HL-60 (cell line): ENCODE measurements around the gene NDUFB5.

ENCODE experiments used
- DNase-seq, 2 experiments: peaks; one replicate each; pipeline ENCODE4 v3.0.0-alpha.2; 2010 to 2020; ENCODE audit warnings: low read depth in 1 of 2, low spot score in 1 of 2
- H3K27ac ChIP-seq: fragments of 250-450 bp; sonication (Bioruptor Pico); replicated peaks from 2 replicates; pipeline ENCODE4 v1.5.1; 2020; ENCODE audit warnings: mild to moderate bottlenecking, moderate library complexity
- H3K27me3 ChIP-seq: fragments of 250-450 bp; sonication (Bioruptor Pico); 2 replicates; pipeline ENCODE4 v1.5.1; 2021; ENCODE audit warnings: mild to moderate bottlenecking, moderate library complexity; ENCODE audit not compliant: insufficient read depth, poor library complexity, severe bottlenecking
- H3K4me3 ChIP-seq: replicated peaks from 2 replicates; pipeline ENCODE4 v1.5.1; 2011; ENCODE audit warnings: mild to moderate bottlenecking, control low read depth, low read length; ENCODE audit not compliant: insufficient read depth
- CTCF ChIP-seq: IDR thresholded peaks from one replicate; pipeline ENCODE4 v1.5.1; 2011; ENCODE audit warnings: low read length, control low read depth, inconsistent platforms; ENCODE audit not compliant: insufficient read depth
- GABPA ChIP-seq: IDR thresholded peaks from 2 replicates; pipeline ENCODE4 v1.6.1; 2012; ENCODE audit warnings: low read depth
- POLR2AphosphoS5 ChIP-seq: IDR thresholded peaks from 2 replicates; pipeline ENCODE4 v1.6.1; 2012; ENCODE audit warnings: low read depth
- REST ChIP-seq: IDR thresholded peaks from 2 replicates; pipeline ENCODE4 v1.6.1; 2012; ENCODE audit warnings: low read depth; ENCODE audit not compliant: insufficient replicate concordance
- SPI1 ChIP-seq: IDR thresholded peaks from 2 replicates; pipeline ENCODE4 v1.6.1; 2012; ENCODE audit warnings: low read depth, mild to moderate bottlenecking, borderline replicate concordance

Gene NDUFB5

GRCh38 chr3:179606534-179607085 is 2.0 kb downstream of the NDUFB5 start:
- H3K27ac ChIP-seq: no peak overlapping the region
- TF ChIP-seq SPI1 (peak; percentile 85), POLR2AphosphoS5 (no peak)
- H3K4me3 ChIP-seq: no peak overlapping the region
- DNase-seq: no peak
- no peaks in the 10 kb centered on the region for H3K27me3 ChIP-seq

- no peaks in the 10 kb centered on the region for H3K27me3 ChIP-seq
- peak overlapping the region; percentile 19 for H3K27ac ChIP-seq
- TF ChIP-seq SPI1 (peak; percentile 82; the same call in 1 of the 2 replicates), CTCF (no peak)
- peak in 1 of 2 experiments; percentile 29 for DNase-seq
- H3K4me3 ChIP-seq: no peak overlapping the region
Observed at GRCh38 chr3:179608931-179609720, 4.5 kb downstream of the NDUFB5 start.

GRCh38 chr3:179610066-179610465 is 5.5 kb downstream of the NDUFB5 start:
- DNase-seq: no peak
- TF ChIP-seq GABPA (no peak), REST (no peak), CTCF (no peak), SPI1 (no peak), POLR2AphosphoS5 (no peak)
- Histone ChIP-seq H3K4me3 (no peak overlapping the region), H3K27ac (no peak overlapping the region), H3K27me3 (no peaks in the 10 kb centered on the region)

GRCh38 chr3:179613807-179614206 is 9.2 kb downstream of the NDUFB5 start:
- no peak for DNase-seq
- no peak overlapping the region for H3K4me3 ChIP-seq
- H3K27me3 ChIP-seq: no peaks in the 10 kb centered on the region
- H3K27ac ChIP-seq: no peak overlapping the region
- TF ChIP-seq GABPA (no peak), REST (no peak), SPI1 (no peak), POLR2AphosphoS5 (no peak), CTCF (no peak)
